ENCODE results near the gene SMIM38.

GRCh38 chr11:69194396-69194795 is 38.7 kb downstream of the SMIM38 start:
- TF ChIP-seq CTCF (conservative IDR thresholded peaks at IDR 0.05; ENCODE audit: low read depth, low read length) (no peak), FOS (IDR thresholded peaks at IDR 0.05; ENCODE audit: low read depth, low read length) (no peak), ELK1 (IDR thresholded peaks at IDR 0.05; ENCODE audit: borderline replicate concordance, low read depth, low read length) (no peak), USF2 (IDR thresholded peaks at IDR 0.05; ENCODE audit: low read depth, low read length) (no peak), BHLHE40 (IDR thresholded peaks at IDR 0.05; ENCODE audit: low read depth, low read length) (no peak), POLR2A (IDR thresholded peaks at IDR 0.05; ENCODE audit: low read depth, low read length) (no peak), CEBPB (IDR thresholded peaks at IDR 0.05; ENCODE audit: low read depth, low read length) (no peak), RAD21 (IDR thresholded peaks at IDR 0.05; ENCODE audit: low read length) (no peak), RCOR1 (IDR thresholded peaks at IDR 0.05; ENCODE audit: insufficient replicate concordance, low read length) (no peak)

Data from IMR-90 (cell line).